ACHN (cell line): ENCODE results near the gene PAK1.

Experiments
- DNase-seq: peaks from one replicate; pipeline ENCODE4 v3.0.0-alpha.2; 2015
- in situ Hi-C: cut with HindIII; loops from 2 replicates; pipeline ENCODE4 v1.10.0; 2017; ENCODE audit warnings: low sequenced_read_pairs, low pct_ligation_motif_present, low pct_unique_long_range_greater_than_20kb

PAK1 gene

DNA sequence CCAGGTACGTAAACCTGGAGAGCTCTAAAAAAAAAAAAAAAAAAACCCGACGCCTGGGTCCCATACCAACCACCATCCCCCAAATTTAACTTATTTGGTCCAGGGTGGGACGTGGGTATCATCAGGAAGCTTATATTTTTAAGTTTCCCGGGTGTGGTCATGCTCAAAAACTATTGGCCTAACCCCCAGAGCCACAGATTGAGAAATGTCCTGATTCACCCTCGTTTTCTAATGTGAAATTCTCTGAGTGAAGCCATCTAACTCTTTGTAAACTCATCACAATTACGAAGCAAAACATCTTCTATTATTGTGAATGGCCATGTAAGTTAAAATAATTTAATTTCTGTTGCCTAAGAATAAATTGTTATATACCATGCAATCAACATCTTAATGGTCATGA lies 29.6 kb downstream of the PAK1 start:
- DNase-seq = no peak
- in situ Hi-C loops = no loop called here

DNA sequence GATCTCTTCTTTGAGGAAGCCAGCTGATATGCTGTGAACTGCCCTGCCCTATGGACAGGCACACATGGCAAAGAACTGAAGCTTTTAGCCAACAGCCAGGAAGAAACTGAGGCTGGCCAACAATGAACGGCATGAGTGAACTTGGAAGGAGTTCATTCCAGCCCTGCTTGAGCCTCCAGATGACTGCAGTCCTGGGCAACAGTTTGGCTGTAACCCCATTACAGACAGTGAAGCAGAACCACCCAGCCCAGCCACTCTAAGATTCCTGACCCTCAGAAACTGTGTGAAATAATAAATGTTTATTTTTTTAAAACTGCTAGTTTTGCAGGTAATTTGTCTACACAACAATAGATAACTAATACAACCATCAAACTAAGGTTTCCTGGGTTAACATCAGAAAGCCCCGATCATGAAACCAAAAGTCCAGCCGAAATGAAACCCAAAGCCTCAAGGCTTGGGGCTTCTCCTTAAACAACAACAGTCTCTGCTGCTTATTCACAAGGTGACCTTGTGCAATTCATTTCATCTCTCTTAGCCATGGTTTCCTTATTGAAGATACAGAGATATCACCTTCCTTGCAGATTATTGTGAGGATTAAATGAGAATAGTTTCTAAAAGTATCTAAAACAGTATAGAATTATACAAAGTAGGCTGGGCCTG lies 31.4 kb downstream of the PAK1 start:
- in situ Hi-C loops = no loop called here
- no peak for DNase-seq

DNA sequence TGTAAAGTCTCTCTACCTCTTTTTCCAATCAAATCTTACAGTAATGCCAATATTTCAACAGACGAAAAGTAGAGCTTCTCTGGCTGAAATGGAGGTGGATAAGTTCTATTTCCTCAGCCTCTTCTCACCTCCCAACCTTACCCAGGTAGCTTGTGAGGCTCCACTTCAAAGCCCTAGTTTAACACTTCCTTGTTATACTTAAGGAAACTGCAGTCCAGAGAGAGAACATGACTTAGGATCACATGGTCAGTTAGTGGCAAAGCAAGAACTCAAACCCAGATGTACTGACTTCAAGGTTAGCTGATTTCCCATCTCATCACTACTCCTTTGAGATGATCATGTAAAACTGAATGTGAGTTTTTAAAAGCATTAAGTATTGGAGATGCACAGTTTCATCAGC lies 32.5 kb downstream of the PAK1 start:
- DNase-seq = no peak
- in situ Hi-C loops = no loop called here

DNA sequence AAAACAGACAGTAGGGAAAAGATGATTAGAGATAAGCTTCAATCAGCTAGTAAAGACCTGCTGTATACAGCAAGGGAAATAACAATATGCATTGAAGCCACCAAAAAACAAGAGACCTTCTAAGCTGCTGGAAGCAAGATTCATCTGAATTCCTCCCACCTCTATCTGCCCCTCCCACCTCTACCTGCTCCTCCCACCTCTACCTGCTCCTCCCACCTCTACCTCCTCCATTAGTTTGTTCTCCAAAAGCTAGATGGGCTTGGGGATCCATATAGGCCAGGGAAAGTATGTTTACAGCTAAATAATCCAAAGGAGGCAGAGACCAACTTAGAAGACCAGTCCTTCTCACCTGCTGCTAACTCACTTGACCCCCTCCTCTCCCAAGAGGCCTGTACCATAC lies 33.2 kb downstream of the PAK1 start:
- in situ Hi-C loops = no loop called here
- no peak for DNase-seq

DNA sequence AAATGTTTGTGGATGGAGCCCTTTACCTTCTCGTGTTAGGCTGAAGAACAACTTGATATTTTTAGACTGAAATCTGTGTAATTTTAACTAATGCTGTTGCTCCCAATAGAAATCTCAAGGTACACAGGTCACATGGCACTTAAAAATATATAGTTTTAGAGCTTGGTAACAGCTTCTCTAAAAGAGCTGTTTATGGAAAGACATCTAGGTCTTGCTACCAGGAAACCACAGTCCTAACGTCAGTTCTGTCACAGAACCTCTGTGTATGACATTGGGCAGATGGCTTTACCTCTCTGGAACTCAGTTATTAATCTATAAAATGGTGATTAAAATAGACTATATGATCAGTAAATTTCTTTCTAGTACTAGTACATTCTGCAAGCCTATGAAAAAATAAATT lies 35.4 kb downstream of the PAK1 start:
- DNase-seq = no peak
- in situ Hi-C loops = no loop called here

DNA sequence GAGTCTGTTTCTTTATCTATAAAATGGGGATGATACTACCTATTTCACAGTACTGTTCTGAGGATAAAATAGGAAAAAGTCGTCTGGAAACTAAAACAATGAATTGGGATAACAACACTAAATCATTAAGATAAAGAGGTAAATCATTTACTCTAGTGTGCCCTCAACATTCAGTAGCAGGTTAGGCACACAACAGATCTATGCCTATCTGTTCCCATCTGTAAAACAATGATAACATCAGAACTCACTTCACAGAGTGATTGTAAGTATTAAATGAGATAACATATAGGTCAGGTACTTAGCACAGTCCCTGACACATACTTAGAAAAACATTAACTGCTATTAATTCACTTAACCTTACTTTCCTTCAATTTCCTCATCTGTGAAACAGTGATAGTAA lies 36.9 kb downstream of the PAK1 start:
- in situ Hi-C loops = no loop called here
- no peak for DNase-seq

DNA sequence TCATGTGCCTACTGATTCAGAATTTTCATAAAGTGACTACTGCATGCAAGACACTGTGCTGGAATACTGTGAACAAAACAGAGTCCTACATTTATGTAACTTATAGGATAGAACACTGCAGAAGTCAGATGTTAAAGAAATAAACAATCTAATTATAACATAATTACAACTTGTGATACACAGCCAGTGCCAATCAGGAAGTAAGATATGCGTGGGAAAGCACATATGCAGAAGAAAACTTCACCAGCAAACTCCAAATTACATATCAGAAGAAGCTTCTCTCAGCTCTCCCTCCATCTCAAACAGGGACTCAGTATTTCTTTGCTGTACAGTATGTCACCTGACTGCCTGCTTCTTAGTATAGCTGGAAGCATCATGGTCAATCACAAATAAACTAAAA lies 37.4 kb downstream of the PAK1 start:
- in situ Hi-C loops = no loop called here
- DNase-seq = no peak

DNA sequence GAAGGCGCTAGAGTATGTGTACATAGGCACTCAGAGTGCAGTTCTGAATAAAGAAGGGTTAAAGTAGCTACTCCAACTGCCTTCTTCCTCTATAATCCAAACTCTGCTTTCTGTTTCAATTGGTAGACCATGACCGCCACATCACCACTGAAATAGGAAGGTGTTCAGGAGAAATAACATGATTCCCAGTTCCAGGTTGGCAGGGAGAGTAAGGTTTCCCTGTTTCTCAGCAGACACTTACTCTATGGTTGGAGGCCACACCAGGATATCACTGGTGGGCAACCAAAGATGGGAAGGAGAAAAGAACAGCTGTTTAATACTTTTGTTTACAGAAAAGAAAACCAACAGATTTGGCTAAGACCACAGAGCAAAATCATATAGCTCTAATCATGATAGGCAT lies 37.9 kb downstream of the PAK1 start:
- DNase-seq = no peak
- in situ Hi-C loops = no loop called here

DNA sequence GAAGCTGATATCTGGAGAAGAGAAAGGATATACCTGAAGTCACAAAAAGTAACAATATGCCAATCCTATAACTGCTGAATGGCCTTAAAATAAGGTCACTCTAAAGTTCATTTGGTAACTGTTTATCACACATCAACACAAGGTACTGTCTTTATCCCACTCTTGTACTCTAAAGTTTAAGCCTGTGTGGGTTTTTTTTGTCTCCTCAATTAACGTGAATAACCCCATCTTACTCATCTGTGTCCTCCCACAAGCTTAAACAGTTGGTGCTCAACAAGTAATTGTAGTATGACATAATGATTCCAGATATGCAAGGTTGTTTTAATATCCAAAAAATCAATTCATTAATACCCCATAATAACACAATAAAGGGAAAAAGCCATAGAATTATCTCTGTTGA lies 42.1 kb downstream of the PAK1 start:
- in situ Hi-C loops = no loop called here
- no peak for DNase-seq

DNA sequence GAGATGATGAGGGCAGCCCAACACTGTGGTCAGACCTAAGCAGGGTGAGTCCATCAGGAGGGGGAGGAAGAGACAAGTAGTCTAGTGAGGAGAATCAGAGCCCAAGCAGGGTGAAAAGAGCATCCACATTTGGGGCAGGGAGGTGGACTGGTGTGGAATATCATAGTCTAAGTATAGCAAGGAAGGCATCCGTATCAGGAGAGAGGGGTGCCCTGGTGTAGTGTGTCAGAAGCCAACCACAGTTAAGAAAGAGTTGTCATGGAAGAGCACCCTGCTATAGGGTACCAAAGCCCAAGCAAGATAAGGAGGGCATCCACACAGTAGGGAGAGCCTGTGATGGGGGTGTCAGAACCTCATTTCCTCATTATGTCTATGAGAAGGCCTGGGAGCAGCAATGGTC lies 45.3 kb downstream of the PAK1 start:
- in situ Hi-C loops = no loop called here

DNA sequence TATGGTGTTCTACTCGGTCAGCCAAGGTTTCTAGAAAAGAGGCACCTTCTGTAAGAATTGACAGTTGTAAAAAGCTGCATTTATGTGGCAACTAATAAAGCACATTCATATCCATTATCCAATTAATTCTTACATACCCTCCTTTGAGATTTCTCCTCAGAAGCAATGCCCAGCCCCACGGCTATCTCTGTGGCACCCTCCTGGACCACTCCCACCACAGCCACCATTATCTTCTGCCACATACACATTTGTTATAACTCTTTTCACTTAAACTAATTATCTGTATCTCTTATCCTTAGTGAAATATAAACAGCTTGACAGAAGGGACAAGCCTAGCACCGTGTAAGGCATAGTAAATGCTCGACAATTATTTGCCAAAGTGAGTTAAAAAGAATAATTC lies 48.5 kb downstream of the PAK1 start:
- in situ Hi-C loops = no loop called here

More for the DNA sequence above, 45.3 kb downstream of the PAK1 start:
- DNase-seq = no peak

DNA sequence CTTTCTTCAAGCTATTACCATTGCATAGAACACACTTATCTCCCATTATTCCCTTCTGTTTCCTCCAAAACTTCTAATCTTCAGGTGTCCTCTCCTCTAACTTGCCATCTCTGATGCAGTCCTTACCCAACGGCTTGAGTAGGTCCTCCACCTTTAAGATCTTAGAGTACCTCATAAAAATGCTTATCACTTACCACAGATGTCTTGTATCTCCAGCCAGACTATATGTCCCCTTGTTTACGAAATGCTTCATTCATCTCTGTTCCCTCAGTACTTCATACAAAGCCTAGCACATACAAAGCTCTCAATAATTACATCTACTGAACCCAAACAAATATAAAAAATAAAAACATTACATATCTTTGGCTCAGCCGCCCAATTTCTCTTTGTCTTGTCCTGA lies 49.2 kb downstream of the PAK1 start:
- DNase-seq = no peak
- in situ Hi-C loops = no loop called here

More for the DNA sequence above, 48.5 kb downstream of the PAK1 start:
- no peak for DNase-seq

DNA sequence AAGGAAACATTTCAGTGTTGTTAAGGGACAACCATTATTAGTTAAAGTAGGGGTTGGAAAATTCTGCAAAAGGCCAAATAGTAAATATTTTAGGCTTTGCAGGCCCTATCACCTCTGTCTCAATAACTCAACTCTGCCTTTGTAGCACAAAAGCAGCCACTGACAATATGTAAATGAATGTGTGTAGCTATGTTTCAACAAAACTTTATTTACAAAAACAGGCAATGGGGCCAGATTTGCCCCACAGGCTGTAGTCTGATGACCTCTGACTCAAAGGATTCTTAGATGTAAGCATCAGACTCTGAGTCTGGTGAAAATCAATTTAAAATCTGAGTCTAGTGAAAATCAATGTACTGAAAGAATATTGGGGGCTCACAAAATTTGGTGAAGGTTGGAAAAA lies 50.3 kb downstream of the PAK1 start:
- in situ Hi-C loops = no loop called here

DNA sequence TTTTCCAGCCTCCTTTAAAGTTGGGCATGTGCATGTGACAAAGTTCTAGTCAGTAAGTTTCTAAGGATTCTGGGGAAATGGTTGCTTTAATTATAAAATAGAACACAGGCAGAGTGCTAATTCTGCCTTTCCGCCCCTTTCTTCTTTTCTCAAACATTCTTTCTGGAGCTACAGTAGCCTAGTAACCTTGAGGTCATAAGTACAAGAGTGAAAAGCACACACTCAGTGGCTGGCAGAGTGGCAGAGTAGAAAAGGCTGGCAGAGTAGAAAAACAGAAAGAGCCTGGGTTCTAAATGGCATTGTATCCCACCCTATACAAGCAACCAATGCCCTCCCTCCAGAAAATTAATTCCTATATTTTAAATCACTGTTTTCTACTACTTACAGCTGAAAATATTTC lies 51.2 kb downstream of the PAK1 start:
- in situ Hi-C loops = no loop called here

More for the DNA sequence above, 50.3 kb downstream of the PAK1 start:
- no peak for DNase-seq

DNA sequence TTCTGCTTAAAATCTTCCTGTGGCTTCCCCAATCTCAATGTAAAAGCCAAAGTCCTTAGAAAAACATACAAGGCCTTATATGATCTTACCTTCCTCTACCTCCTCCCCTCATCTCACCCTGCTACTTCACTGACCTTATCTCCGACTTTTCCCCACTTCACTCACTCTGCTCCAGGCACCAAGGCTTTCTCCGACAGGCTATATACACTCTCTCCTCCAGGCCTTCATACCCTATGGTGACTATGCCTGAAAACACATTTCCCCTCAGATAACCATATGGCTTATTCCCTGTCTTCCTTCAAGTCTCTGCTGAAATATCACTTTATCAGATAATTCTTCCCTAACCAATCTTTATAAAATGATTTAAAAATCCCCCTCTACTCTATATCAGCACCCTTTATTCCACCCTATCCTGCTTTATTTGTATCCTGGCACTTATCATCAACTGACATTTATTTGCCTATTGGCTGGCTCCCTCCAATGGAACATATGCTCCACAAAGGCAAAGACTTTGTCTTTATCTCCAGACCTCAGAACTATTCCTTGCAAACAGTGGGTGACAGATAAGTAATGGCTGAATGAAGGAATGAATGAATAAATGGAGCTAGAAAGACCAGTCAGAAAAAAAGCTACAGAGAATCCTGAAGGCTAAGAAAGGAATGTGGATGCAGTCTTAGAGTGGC lies 52.7 kb downstream of the PAK1 start:
- DNase-seq = no peak
- in situ Hi-C loops = no loop called here

More for the DNA sequence above, 51.2 kb downstream of the PAK1 start:
- no peak for DNase-seq

DNA sequence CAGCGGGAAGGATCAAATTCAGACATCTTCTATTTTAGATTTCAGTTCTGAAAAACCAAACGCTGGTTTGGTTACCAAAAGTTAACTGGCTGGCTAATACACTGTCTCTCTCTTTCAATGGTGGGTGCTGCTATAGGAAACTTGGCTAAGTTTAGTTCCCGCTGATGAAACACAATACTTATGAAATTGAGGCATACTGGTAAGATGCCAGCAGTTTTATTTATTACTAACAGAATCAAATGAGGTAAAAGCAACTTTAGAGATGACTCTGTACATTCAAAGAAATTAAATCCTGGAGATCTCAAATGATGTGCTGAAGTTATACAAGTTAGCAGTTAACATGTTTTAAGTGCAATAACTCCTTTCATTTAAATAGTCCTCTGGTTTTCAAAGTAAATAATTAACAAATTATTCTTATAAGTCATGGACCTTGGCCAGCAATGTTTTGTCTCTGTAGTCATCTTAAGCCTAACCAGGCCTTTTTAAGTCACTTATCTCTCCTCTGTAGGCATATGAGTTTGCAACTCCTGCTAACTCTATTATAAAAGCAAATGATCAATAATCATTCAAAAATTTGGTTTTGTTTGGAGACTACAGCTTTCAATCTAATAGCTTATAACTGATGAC lies 54.8 kb downstream of the PAK1 start:
- in situ Hi-C loops = no loop called here
- DNase-seq = no peak

DNA sequence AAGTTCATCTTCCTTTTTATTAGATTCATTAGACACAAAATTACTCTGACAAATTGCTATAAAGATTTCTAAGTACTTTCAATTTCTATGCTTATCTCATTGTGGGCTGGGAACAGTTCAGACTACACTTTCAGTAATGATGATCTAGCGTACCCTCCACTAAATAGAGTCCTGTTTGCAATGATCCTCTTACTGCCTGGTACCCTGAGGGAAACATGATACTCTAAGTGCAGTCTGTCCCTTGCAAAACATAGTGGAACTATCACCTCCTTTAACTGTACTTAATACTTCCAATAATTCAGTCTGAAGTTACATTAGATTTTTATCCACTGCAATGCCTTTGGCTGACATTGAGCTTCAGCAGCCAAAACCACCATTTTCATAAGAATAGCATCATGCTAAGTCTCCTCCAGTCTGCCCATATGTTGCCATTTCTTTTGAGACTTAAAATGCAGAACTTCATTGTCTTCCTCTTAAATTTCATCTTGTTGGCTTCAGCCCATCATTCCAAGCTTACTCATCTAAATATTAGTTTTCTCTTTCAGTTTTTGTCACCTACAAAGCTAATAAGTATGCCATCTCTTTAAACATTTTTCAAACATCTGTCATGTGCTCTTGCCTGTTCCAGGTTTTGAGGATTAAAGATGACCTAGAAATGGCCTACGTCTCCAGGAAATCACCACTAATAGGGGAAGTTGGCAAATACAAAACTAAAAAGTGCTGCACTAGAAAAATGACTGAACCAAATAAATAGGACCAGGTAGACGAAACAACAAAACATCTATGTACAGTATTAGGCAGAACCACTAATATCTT lies 55.5 kb downstream of the PAK1 start:
- no peak for DNase-seq
- in situ Hi-C loops = no loop called here

DNA sequence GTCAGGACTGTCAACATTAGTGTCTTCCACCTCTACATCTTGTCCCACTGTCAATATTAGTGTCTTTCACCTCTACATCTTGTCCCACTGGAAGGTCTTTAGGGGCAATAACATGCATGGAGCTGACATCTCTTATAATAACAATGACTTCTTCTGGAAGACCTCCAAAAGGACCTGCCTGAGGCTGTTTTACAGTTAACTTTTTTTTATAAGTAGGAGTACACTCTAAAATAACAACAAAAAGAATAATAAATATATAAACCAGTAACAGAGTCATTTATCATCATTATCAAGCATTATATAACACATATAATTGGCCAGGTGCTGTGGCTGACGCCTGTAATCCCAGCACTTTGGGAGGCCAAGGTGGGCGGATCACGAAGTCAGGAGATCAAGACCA lies 57.5 kb downstream of the PAK1 start:
- in situ Hi-C loops = no loop called here
- no peak for DNase-seq

DNA sequence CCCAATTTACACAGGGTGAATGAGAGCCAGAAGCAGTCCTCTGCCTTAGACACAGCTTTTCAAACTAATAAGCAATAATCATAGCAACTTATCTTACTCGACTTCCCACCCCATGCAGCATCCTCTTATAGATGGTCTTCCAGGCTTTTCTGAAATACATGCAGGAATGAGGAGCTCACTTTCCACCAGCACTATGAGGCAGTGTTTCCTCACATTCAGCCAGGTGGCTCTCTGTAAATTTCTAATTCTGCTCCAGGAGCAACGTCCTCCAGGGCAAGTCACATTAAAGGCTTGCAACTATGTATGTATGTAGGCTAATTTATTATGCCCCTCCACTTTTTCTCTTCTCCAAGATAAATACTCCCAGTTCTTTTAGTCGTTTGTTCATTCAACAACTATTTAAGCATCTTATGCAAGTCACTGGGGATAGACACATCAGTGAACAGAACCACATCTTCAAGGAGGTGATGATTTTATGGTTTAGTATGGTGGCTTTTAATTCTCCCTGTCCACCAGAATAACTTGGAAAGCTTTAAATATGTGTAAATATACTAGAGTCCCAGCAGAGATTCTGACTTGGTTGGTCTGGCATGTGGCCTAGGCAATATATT lies 59.9 kb downstream of the PAK1 start:
- in situ Hi-C loops = no loop called here
- no peak for DNase-seq
